GM15510 (cell line): ENCODE measurements around the gene RIPK4.

Experiments
- POLR2A ChIP-seq: IDR thresholded peaks from 3 replicates; pipeline ENCODE4 v1.6.1; 2011; ENCODE audit warnings: borderline replicate concordance; ENCODE audit not compliant: insufficient read length; ENCODE audit errors: extremely low read depth

The RIPK4 gene

GRCh38 chr21:41766883-41767605, at the start of gene RIPK4:
RIPK4 (minus strand) TSS chr21:41767052; CDS start chr21:41767041, 11 bp downstream.
- no peak for TF ChIP-seq POLR2A

GRCh38 chr21:41815652-41816582, 49.1 kb upstream of the RIPK4 start:
- TF ChIP-seq POLR2A: no peak

GRCh38 chr21:41813226-41813625, 46.4 kb upstream of the RIPK4 start:
- no peak for TF ChIP-seq POLR2A

GRCh38 chr21:41812679-41813078, 45.8 kb upstream of the RIPK4 start:
- no peak for TF ChIP-seq POLR2A

GRCh38 chr21:41810597-41810932, 43.7 kb upstream of the RIPK4 start:
- no peak for TF ChIP-seq POLR2A

GRCh38 chr21:41809891-41810596, 43.2 kb upstream of the RIPK4 start:
- TF ChIP-seq POLR2A: no peak

- no peak for TF ChIP-seq POLR2A
Measured at GRCh38 chr21:41808846-41809245, 42.0 kb upstream of the RIPK4 start.

- no peak for TF ChIP-seq POLR2A
Measured at GRCh38 chr21:41808094-41808493, 41.2 kb upstream of the RIPK4 start.

- no peak for TF ChIP-seq POLR2A
Measured at GRCh38 chr21:41806773-41807172, 39.9 kb upstream of the RIPK4 start.

GRCh38 chr21:41805643-41806042, 38.8 kb upstream of the RIPK4 start:
- no peak for TF ChIP-seq POLR2A

GRCh38 chr21:41805038-41805437, 38.2 kb upstream of the RIPK4 start:
- no peak for TF ChIP-seq POLR2A

- no peak for TF ChIP-seq POLR2A
Measured at GRCh38 chr21:41804381-41804780, 37.5 kb upstream of the RIPK4 start.

GRCh38 chr21:41803316-41803715, 36.5 kb upstream of the RIPK4 start:
- no peak for TF ChIP-seq POLR2A

- TF ChIP-seq POLR2A: no peak
Measured at GRCh38 chr21:41802684-41803083, 35.8 kb upstream of the RIPK4 start.

- no peak for TF ChIP-seq POLR2A
Measured at GRCh38 chr21:41802198-41802584, 35.3 kb upstream of the RIPK4 start.
